Suprapubic skin (tissue), 3 donors: ENCODE data around the gene METTL25.

Experiments
- CTCF ChIP-seq, 2 donors: fragments of 200-600 bp in 1 of 2; fragments of 450-650 bp in 1 of 2; sonication (generic) in 1 of 2; IDR thresholded peaks; one replicate each; pipeline ENCODE4 v1.5.1; 2016 to 2019; ENCODE audit warnings: antibody characterized with exemption in 2 of 2, mild to moderate bottlenecking in 1 of 2, moderate library complexity in 1 of 2
- EP300 ChIP-seq: sonication (generic); formaldehyde crosslinking; IDR thresholded peaks from one replicate; pipeline ENCODE4 v1.6.1; 2017; ENCODE audit warnings: antibody characterized with exemption
- POLR2A ChIP-seq, 2 donors: fragments of 450-650 bp; IDR thresholded peaks; one replicate each; pipeline ENCODE4 v1.6.1; 2017; ENCODE audit warnings: antibody characterized with exemption in 2 of 2, mild to moderate bottlenecking in 2 of 2, moderate library complexity in 2 of 2

- TF ChIP-seq EP300 (no peak), CTCF (IDR thresholded peaks at IDR 0.05) (no peak), POLR2A (IDR thresholded peaks at IDR 0.05) (no peak)
Observed at GRCh38 chr12:82361461-82361915, 3.2 kb downstream of the METTL25 start.
